Body of pancreas (tissue), 4 donors: ENCODE measurements around the gene MT1A. TPM values are rescaled to one million over a fixed set of nuclear protein-coding genes. Genes with fewer than 3 reads are reported as not detected.

Experiments
- ATAC-seq: fragments of 150-250 bp; one replicate; pipeline ENCODE4 v1.9.1; 2016
- DNase-seq, 4 donors: peaks; one replicate each; pipeline ENCODE4 v3.0.0-alpha.2; 2019
- H3K27ac ChIP-seq, 4 donors: fragments of 200-600 bp; sonication (generic); 1 replicate in 3 of 4; 2 replicates in 1 of 4; pipeline versions ENCODE4 v1.5.1 to v1.6.1; 2016 to 2019; ENCODE audit warnings: mild to moderate bottlenecking in 1 of 4, mixed read lengths in 1 of 4, moderate library complexity in 1 of 4
- H3K27me3 ChIP-seq, 2 donors: fragments of 200-600 bp; sonication (generic); one replicate each; pipeline ENCODE4 v1.6.0; 2016; ENCODE audit warnings: mild to moderate bottlenecking in 1 of 2
- H3K36me3 ChIP-seq, 2 donors: fragments of 200-600 bp; sonication (generic); replicated peaks in 1 of 2; 2 replicates each; pipeline ENCODE4 v1.5.1; 2016; ENCODE audit warnings: low read depth in 2 of 2; ENCODE audit not compliant: insufficient read depth in 1 of 2
- H3K4me1 ChIP-seq: fragments of 200-600 bp; sonication (generic); one replicate; pipeline ENCODE4 v1.6.0; 2016
- H3K4me3 ChIP-seq, 2 donors: fragments of 200-600 bp; sonication (generic); 1 replicate in 1 of 2; 2 replicates in 1 of 2; pipeline ENCODE4 v1.5.1; 2016 to 2019
- H3K9me3 ChIP-seq, 3 donors: fragments of 200-600 bp; sonication (generic); 1 replicate in 2 of 3; 2 replicates in 1 of 3; pipeline ENCODE4 v1.5.1; 2016
- POLR2A ChIP-seq, 3 donors: fragments of 450-650 bp; IDR thresholded peaks; one replicate each; pipeline ENCODE4 v1.6.1; 2016; ENCODE audit warnings: antibody characterized with exemption in 3 of 3, mild to moderate bottlenecking in 2 of 3
- WGBS, 2 donors: methylation state at CpG; one replicate each; pipeline ENCODE4 v1.1.5; 2017; 5-methylcytosine and 5-hydroxymethylcytosine counted together
- intact Hi-C: fragments of 100-400 bp; cut with DNase I; formaldehyde crosslinking; loops from one replicate; pipeline ENCODE4 v1.15.1; 2023
- total RNA-seq, 2 donors: library from RNA; depleted of rRNA; stranded (reverse); fragments of >200 nt; gene quantifications; one replicate each; pipeline ENCODE4 v1.1.0, GENCODE V29; 2016
- TF ChIP-seq, protein P1 (sequence below), 7 experiments: fragments of 450-650 bp in 4 of 7; fragments of 200-600 bp in 3 of 7; sonication (generic) in 3 of 7; IDR thresholded peaks; one replicate each; pipeline ENCODE4 v1.5.1; 2016 to 2019; ENCODE audit warnings: antibody characterized with exemption in 7 of 7

Gene MT1A
- total RNA-seq, 2 donors from 2014 or later: 268 TPM; not detected in 1

DNA sequence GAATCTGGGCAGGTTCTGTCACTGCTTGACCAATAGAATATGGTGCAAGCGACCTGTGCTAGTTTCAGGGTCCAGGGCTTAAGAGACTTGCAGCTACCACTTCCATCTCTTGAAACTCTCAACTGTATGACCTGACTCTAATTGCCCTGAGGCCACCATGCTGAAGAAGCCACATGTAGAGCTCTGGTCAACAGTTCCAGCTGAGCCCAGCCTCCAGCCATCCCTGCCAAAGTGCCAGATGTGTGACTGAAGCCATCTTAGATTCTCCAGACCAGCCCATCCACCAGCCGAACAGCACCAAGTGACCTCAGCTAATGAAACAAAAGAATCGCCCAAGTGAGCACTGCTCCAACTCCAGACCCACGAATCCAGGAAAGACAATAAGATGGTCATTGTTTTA is 33.5 kb upstream of the MT1A start:
- H3K4me3 ChIP-seq: no peak overlapping the region
- ATAC-seq: no peak
- DNase-seq: no peak
- no peaks in the 10 kb centered on the region for H3K9me3 ChIP-seq
- no peak overlapping the region for H3K27ac ChIP-seq
- peaks cover 28% of the 10 kb centered on the region for H3K4me1 ChIP-seq
- no peaks in the 10 kb centered on the region for H3K36me3 ChIP-seq
- intact Hi-C loops: loop anchor here (10.0 kb wide), 1 partner anchor 90 kb away; no protein-coding TSS in a partner anchor
- H3K27me3 ChIP-seq: no peaks in the 10 kb centered on the region
- TF ChIP-seq, protein P1, sequence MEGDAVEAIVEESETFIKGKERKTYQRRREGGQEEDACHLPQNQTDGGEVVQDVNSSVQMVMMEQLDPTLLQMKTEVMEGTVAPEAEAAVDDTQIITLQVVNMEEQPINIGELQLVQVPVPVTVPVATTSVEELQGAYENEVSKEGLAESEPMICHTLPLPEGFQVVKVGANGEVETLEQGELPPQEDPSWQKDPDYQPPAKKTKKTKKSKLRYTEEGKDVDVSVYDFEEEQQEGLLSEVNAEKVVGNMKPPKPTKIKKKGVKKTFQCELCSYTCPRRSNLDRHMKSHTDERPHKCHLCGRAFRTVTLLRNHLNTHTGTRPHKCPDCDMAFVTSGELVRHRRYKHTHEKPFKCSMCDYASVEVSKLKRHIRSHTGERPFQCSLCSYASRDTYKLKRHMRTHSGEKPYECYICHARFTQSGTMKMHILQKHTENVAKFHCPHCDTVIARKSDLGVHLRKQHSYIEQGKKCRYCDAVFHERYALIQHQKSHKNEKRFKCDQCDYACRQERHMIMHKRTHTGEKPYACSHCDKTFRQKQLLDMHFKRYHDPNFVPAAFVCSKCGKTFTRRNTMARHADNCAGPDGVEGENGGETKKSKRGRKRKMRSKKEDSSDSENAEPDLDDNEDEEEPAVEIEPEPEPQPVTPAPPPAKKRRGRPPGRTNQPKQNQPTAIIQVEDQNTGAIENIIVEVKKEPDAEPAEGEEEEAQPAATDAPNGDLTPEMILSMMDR (IDR thresholded peaks at IDR 0.05): no peak
- no peak for TF ChIP-seq POLR2A (IDR thresholded peaks at IDR 0.05)
- WGBS, 2 donors: 82 to 88% methylated on average over 4 of the region's 4 CpGs

DNA sequence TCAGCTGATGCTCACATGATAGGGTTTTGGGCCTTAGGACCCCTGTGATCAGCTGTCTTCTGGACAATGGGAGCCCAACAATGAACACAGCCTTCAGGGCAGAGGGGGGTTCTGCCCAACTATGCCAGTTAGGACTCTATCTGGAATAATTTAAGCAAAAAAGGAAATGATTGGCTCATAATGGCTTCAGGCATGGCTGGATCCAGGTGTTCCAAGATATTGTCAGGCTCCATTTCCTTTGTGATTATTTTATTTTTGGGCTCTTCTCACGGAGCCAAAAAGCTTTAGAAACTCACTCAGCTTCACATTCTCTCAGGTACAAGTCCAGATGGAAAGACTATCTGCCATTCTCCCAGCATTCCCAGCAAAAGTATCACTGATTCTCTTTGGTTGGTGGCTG is 33.0 kb upstream of the MT1A start:
- Histone ChIP-seq H3K27ac (peak overlapping the region in 2 of 4 donors; percentile 92 to 93), H3K36me3 (no peaks in the 10 kb centered on the region), H3K9me3 (no peaks in the 10 kb centered on the region), H3K4me1 (peaks cover 33% of the 10 kb centered on the region), H3K4me3 (no peak overlapping the region), H3K27me3 (no peaks in the 10 kb centered on the region)
- intact Hi-C loops: loop anchor here (10.0 kb wide), 1 partner anchor 89 kb away; no protein-coding TSS in a partner anchor
- no peak for DNase-seq
- 84 to 90% methylated on average over 1 of the region's 1 CpG for WGBS, 2 donors
- no peak for ATAC-seq
- no peak for TF ChIP-seq POLR2A (IDR thresholded peaks at IDR 0.05)
- TF ChIP-seq, protein P1 (IDR thresholded peaks at IDR 0.05): no peak

DNA sequence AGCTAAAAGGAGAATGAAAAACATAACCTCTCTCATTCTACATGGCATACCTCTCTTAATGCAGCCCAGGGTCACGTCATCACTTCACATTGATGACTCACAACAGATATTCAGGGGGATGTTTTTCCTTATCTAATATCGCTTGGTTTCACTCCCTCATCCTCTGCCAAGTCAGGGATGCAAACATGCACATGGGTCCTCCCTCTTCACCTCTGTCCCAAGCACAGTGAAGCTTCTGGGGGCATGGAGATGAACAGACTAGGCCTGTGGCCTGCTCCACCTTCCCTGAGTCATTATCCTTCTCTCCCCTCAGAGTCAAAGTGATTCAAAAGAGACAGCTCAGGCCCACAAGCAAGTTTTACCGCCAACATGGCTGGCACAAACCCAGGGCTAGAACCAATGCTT is 32.4 kb upstream of the MT1A start:
- Histone ChIP-seq H3K9me3 (no peaks in the 10 kb centered on the region), H3K4me1 (peaks cover 39% of the 10 kb centered on the region), H3K4me3 (no peak overlapping the region), H3K36me3 (no peaks in the 10 kb centered on the region), H3K27me3 (no peaks in the 10 kb centered on the region), H3K27ac (peak overlapping the region; percentile 91 to 97 (median 92))
- intact Hi-C loops: loop anchor here (10.0 kb wide), 1 partner anchor 89 kb away; no protein-coding TSS in a partner anchor
- TF ChIP-seq, protein P1 (IDR thresholded peaks at IDR 0.05): no peak
- ATAC-seq (no peak), DNase-seq (peak in 2 of 4 donors; percentile 16 to 38)
- WGBS, 2 donors: 76 to 79% methylated on average over 3 of the region's 3 CpGs

DNA sequence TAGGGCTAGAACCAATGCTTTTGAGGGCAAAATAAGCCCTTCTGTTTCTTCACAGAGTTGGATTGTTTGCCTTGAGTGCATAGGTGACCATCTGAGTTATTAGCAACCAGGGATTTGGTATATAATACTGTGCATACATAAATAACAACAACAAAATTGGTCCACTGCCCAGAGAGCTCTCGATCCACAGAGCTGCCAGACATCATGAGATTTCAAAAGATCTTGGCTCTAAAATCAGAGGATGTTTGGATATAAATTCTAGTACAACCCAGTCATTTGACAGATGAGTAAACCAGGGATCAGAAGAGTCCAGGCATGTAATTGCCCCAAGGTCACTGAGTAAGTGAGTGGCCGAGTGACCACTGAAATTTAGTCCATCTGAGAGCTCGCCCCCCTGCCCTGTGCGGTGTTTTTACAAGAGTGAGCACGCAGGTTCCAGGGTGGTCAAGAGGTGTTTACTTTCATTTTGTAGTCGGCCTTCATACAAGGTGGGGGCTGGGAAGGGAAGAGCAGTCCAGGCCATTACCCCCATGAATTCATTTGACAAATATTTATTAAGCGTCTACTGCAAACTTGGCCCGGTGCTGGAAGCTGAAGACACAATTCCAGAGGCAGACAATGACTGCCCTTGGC is 31.9 kb upstream of the MT1A start:
- Histone ChIP-seq H3K9me3 (no peaks in the 10 kb centered on the region), H3K36me3 (no peaks in the 10 kb centered on the region), H3K4me3 (no peak overlapping the region), H3K27me3 (no peaks in the 10 kb centered on the region), H3K27ac (peak overlapping the region; percentile 91 to 97 (median 92)), H3K4me1 (peaks cover 44% of the 10 kb centered on the region)
- 46 to 50% methylated on average over 8 of the region's 8 CpGs for WGBS, 2 donors
- intact Hi-C loops: loop anchor here (10.0 kb wide), 1 partner anchor 88 kb away; no protein-coding TSS in a partner anchor
- no peak for TF ChIP-seq POLR2A (IDR thresholded peaks at IDR 0.05)
- TF ChIP-seq, protein P1 (IDR thresholded peaks at IDR 0.05): no peak
- DNase-seq (peak in 2 of 4 donors; percentile 29 to 46), ATAC-seq (no peak)
